Lower lobe of right lung (tissue), 2 donors: ENCODE results near the gene SACM1L. TPM values are rescaled to one million over a fixed set of nuclear protein-coding genes. Genes with fewer than 3 reads are reported as not detected.

Experiments used
- ATAC-seq, 2 donors: fragments of 200-7000 bp; cut with Tn5 transposase; one replicate each; pipeline ENCODE4 v1.9.1; 2020 to 2022; ENCODE audit warnings: mild to moderate bottlenecking in 2 of 2, moderate library complexity in 2 of 2
- DNase-seq: peaks from one replicate; pipeline ENCODE4 v3.0.0-alpha.2; 2020
- H3K27ac ChIP-seq: fragments of 200-600 bp; one replicate; pipeline ENCODE4 v1.8.0; 2022
- H3K27me3 ChIP-seq: fragments of 200-600 bp; one replicate; pipeline ENCODE4 v1.8.0; 2022; ENCODE audit warnings: low read depth
- H3K36me3 ChIP-seq: fragments of 200-600 bp; one replicate; pipeline ENCODE4 v1.8.0; 2022; ENCODE audit warnings: mild to moderate bottlenecking
- H3K4me1 ChIP-seq: fragments of 200-600 bp; one replicate; pipeline ENCODE4 v1.8.0; 2022
- H3K4me3 ChIP-seq: fragments of 200-600 bp; one replicate; pipeline ENCODE4 v1.8.0; 2022; ENCODE audit warnings: mild to moderate bottlenecking
- H3K9me3 ChIP-seq: fragments of 200-600 bp; one replicate; pipeline ENCODE4 v1.8.0; 2022
- CTCF ChIP-seq: fragments of 200-600 bp; IDR thresholded peaks from one replicate; pipeline ENCODE4 v1.8.0; 2022; ENCODE audit warnings: antibody characterized with exemption, mild to moderate bottlenecking
- intact Hi-C: fragments of 100-400 bp; cut with DNase I; formaldehyde crosslinking; loops from one replicate; pipeline ENCODE4 v1.11.0; 2022
- total RNA-seq: library from RNA; stranded (reverse); fragmentation: NEBNext Ultra II Directional; extraction: Animal tissue kit (Norgen Biotek cat#: 25700); gene quantifications from one replicate; pipeline ENCODE4 v1.2.1, GENCODE V29; 2021
- donor health status: DM: no; HTN: yes; CAD: no; lungs with severe emphysema.

SACM1L gene
- total RNA-seq, 1 donor from 2014 or later = 80.5 TPM

DNA sequence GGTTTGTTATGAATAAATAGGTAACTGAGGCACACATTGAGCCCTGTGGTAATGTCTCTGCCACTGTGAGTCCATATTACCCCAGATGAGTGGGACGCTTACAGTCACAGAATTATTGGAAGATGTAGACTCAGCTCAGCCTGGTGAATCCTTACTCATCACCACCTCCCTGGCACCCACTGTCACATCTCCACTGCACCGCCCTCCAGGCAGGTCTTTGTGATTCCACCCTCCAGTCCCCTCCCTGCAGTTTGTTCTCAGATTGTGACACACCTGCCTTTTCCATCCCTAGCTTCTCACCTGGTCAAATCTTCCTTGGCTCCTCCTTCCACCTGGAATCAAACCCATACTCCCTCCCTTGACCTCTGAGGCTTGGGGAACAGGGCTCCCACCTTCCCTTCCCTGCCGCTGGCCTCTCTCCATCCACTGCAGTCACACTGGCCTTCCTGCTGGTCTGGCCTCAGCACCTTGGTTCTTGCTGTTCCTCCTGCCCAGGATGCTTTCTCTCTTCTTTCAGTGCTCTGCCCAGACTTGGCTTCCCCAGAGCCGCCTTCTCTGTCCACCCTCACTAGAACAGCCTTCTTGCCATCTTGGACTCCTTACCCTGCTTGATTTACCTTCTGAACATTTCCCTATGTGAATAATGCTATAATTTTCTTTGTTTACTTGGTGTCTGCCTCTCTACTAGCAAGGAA lies 97.8 kb downstream of the SACM1L start:
- Histone ChIP-seq H3K4me1 (no peaks in the 10 kb centered on the region), H3K27ac (no peak overlapping the region), H3K4me3 (no peak overlapping the region), H3K27me3 (no peaks in the 10 kb centered on the region), H3K36me3 (no peaks in the 10 kb centered on the region), H3K9me3 (peaks cover 12% of the 10 kb centered on the region)
- no peak for TF ChIP-seq CTCF
- intact Hi-C loops = no loop called here
- DNase-seq = no peak
- ATAC-seq = no peak

- Histone ChIP-seq H3K4me1 (no peaks in the 10 kb centered on the region), H3K27ac (no peak overlapping the region), H3K36me3 (no peaks in the 10 kb centered on the region), H3K27me3 (no peaks in the 10 kb centered on the region), H3K9me3 (peaks cover 12% of the 10 kb centered on the region), H3K4me3 (no peak overlapping the region)
- TF ChIP-seq CTCF = no peak
- intact Hi-C loops = no loop called here
- no peak for ATAC-seq
- no peak for DNase-seq
These were observed 98.4 kb downstream of the SACM1L start for GRCh38 chr3:45787551-45787950.

GRCh38 chr3:45789235-45789812 lies 100.1 kb downstream of the SACM1L start:
- no peak for ATAC-seq

GRCh38 chr3:45790596-45790995 lies 101.4 kb downstream of the SACM1L start:
- Histone ChIP-seq H3K4me1 (peaks cover 4% of the 10 kb centered on the region), H3K27me3 (peaks cover 22% of the 10 kb centered on the region), H3K27ac (no peak overlapping the region), H3K36me3 (no peaks in the 10 kb centered on the region), H3K4me3 (no peak overlapping the region), H3K9me3 (peaks cover 12% of the 10 kb centered on the region)
- ATAC-seq (no peak), DNase-seq (no peak)
- no peak for TF ChIP-seq CTCF
- intact Hi-C loops = no loop called here

More at GRCh38 chr3:45789235-45789812, 100.1 kb downstream of the SACM1L start:
- no peak for DNase-seq
- intact Hi-C loops = no loop called here
- Histone ChIP-seq H3K4me3 (no peak overlapping the region), H3K9me3 (peaks cover 12% of the 10 kb centered on the region), H3K27me3 (peaks cover 10% of the 10 kb centered on the region), H3K27ac (no peak overlapping the region), H3K4me1 (no peaks in the 10 kb centered on the region), H3K36me3 (no peaks in the 10 kb centered on the region)
- no peak for TF ChIP-seq CTCF

- no peak for TF ChIP-seq CTCF
- Histone ChIP-seq H3K27ac (no peak overlapping the region), H3K4me1 (peaks cover 16% of the 10 kb centered on the region), H3K4me3 (no peak overlapping the region), H3K27me3 (peaks cover 36% of the 10 kb centered on the region), H3K9me3 (peaks cover 12% of the 10 kb centered on the region), H3K36me3 (no peaks in the 10 kb centered on the region)
- intact Hi-C loops = no loop called here
- DNase-seq (no peak), ATAC-seq (no peak)
These were observed 102.8 kb downstream of the SACM1L start for GRCh38 chr3:45792036-45792435.
